Measurements from ENCODE around the gene NINJ2. TPM values are rescaled to one million over a fixed set of nuclear protein-coding genes. Genes with fewer than 3 reads are reported as not detected.

The NINJ2 gene
- total and polyA plus RNA-seq, 10 of the 15 experiments (the other 5 are each of a cell fraction or from before 2014, with no cell fraction given) = 8.9 to 51.6 (median 21.3) TPM

DNA sequence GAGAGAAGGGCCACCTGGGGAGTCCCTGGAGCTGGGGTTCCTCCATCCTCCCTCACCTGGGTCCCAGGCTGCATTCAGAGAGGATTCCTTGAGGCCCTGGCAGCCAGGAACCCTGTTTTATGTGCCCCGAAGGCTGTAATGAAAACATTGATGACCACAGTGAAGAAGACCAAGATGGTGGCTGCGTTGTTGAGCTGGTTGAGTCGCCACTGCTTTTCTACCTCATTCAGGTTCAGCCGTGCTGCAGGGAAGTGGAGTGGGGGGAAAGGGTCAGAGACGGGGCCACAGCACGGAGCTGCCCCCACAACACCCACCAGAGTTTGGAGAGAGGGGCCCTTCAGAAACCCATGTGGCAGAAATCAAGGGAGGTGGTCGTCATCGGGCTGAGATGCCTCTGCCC is 98.1 kb downstream of the NINJ2 start (continued):
- TF ChIP-seq CTCF (IDR thresholded peaks at IDR 0.05 in 2 of 3, conservative IDR thresholded peaks at IDR 0.05 in 1 of 3; ENCODE audit: control insufficient read depth in 2 of 3, extremely low read depth in 1 of 3, insufficient read depth in 1 of 3, low read depth in 3 of 3, low read length in 3 of 3) (no peak), TCF12 (IDR thresholded peaks at IDR 0.05; ENCODE audit: low read depth, low read length) (no peak), RAD21 (IDR thresholded peaks at IDR 0.05; ENCODE audit: insufficient read depth, low read depth, low read length) (no peak), RAD51 (IDR thresholded peaks at IDR 0.05) (no peak), DPF2 (IDR thresholded peaks at IDR 0.05) (no peak)

GRCh38 chr12:563787-564298 is 99.4 kb downstream of the NINJ2 start:
- intact Hi-C loops (cut with micrococcal nuclease; ENCODE audit: unreplicated experiment) (loop anchor here (10.0 kb wide), 1 partner anchor 311 kb away; no protein-coding TSS in a partner anchor), in situ Hi-C loops (cut with MboI) (no loop called here)
- Histone ChIP-seq H3K4me2 (ENCODE audit: control insufficient read depth, insufficient read depth) (peak overlapping the region; percentile 59), H3K9ac (ENCODE audit: control insufficient read depth, insufficient read depth, low read length) (no peak overlapping the region), H3K4me3 (no peak overlapping the region), H4K20me1 (ENCODE audit: control insufficient read depth, insufficient read depth) (no peaks in the 10 kb centered on the region), H3K79me2 (ENCODE audit: control insufficient read depth, insufficient read depth, low read length) (no peaks in the 10 kb centered on the region), H3K27ac (ENCODE audit: control insufficient read depth, insufficient read depth) (no peak overlapping the region), H3K27me3 (replicated peaks in 1 of 2; ENCODE audit: control insufficient read depth in 2 of 2, insufficient read depth in 2 of 2, low read length in 1 of 2) (no peaks in the 10 kb centered on the region), H3K4me1 (ENCODE audit: control insufficient read depth, insufficient read depth, low read length) (peaks cover 23% of the 10 kb centered on the region), H2AFZ (ENCODE audit: control insufficient read depth, low read depth, low read length) (no peak overlapping the region), H3K36me3 (ENCODE audit: control insufficient read depth in 2 of 2, insufficient read depth in 2 of 2, low read length in 1 of 2) (no peaks in the 10 kb centered on the region), H3K9me3 (replicated peaks; ENCODE audit: control insufficient read depth, insufficient read depth, low read length) (no peaks in the 10 kb centered on the region)
- ATAC-seq = no peak
- no peak for TF ChIP-seq SREBF2 (IDR thresholded peaks at IDR 0.05; ENCODE audit: low read length)
- ChIA-PET CTCF (interaction anchor here (0.5 to 1.5 kb wide), 3 partner anchors 16 to 386 kb away, joined by 3 to 4 read pairs (median 3); no protein-coding TSS in a partner anchor), RAD21 (ENCODE audit: unreplicated experiment) (interaction anchor here (0.8 kb wide), 1 partner anchor 187 kb away, joined by 3 read pairs; no protein-coding TSS in a partner anchor), POLR2A (no interaction called here), SMC1A (ENCODE audit: uncharacterized antibody, unreplicated experiment) (no interaction called here)
- no peak for FAIRE-seq
- no peak for DNase-seq (ENCODE audit: low read depth, low spot score)
- BruUV-seq (replicated peaks) = no TSS peak
- 16% methylated on average over 7 of the region's 7 CpGs for WGBS (ENCODE audit: insufficient coverage, insufficient replicate concordance, low lambda C conversion rate, missing lambda C conversion rate)

All from GM12878 (cell line).